MM.1S (cell line): ENCODE results near the gene ASB2.

ENCODE experiments used
- CTCF ChIP-seq: fragments of 300-600 bp; sonication (generic); IDR thresholded peaks from 2 replicates; pipeline ENCODE4 v1.5.1; 2016; ENCODE audit warnings: antibody characterized with exemption, low read length, mixed read lengths
- EZH2 ChIP-seq: fragments of 300-600 bp; sonication (generic); optimal IDR thresholded peaks from 2 replicates; pipeline ENCODE3; 2017; ENCODE audit warnings: low read depth, mild to moderate bottlenecking, antibody characterized with exemption, low read length, mixed read lengths
- EZH2phosphoT487 ChIP-seq: fragments of 300-600 bp; sonication (generic); IDR thresholded peaks from 2 replicates; pipeline ENCODE4 v1.6.1; 2018; ENCODE audit warnings: antibody characterized with exemption, low read length

GRCh38 chr14:94022532-94023411 lies 46.4 kb upstream of the ASB2 start:
- TF ChIP-seq CTCF (no peak), EZH2phosphoT487 (no peak), EZH2 (no peak)
